ENCODE data around the gene HOXB7.

The HOXB7 gene

GRCh38 chr17:48577330-48577945 lies 33.4 kb downstream of the HOXB7 start:
- TF ChIP-seq CTCF (IDR thresholded peaks at IDR 0.05; ENCODE audit: control insufficient read depth, extremely low read depth, insufficient read depth) = no peak
- DNase-seq (ENCODE audit: low read depth) = no peak
- no peak overlapping the region for H3K4me3 ChIP-seq (ENCODE audit: low read depth, low read length)

- H3K4me3 ChIP-seq (ENCODE audit: low read depth, low read length) = no peak overlapping the region
- no peak for TF ChIP-seq CTCF (IDR thresholded peaks at IDR 0.05; ENCODE audit: control insufficient read depth, extremely low read depth, insufficient read depth)
- no peak for DNase-seq (ENCODE audit: low read depth)
Measured at GRCh38 chr17:48576479-48577309, 34.1 kb downstream of the HOXB7 start.

- no peak for TF ChIP-seq CTCF (IDR thresholded peaks at IDR 0.05; ENCODE audit: control insufficient read depth, extremely low read depth, insufficient read depth)
- no peak overlapping the region for H3K4me3 ChIP-seq (ENCODE audit: low read depth, low read length)
- DNase-seq (ENCODE audit: low read depth) = no peak
Measured at GRCh38 chr17:48575673-48576478, 34.9 kb downstream of the HOXB7 start.

- no peak overlapping the region for H3K4me3 ChIP-seq (ENCODE audit: low read depth, low read length)
- TF ChIP-seq CTCF (IDR thresholded peaks at IDR 0.05; ENCODE audit: control insufficient read depth, extremely low read depth, insufficient read depth) = no peak
- DNase-seq (ENCODE audit: low read depth) = no peak
Measured at GRCh38 chr17:48575066-48575582, 35.7 kb downstream of the HOXB7 start.

- no peak overlapping the region for H3K4me3 ChIP-seq (ENCODE audit: low read depth, low read length)
- no peak for DNase-seq (ENCODE audit: low read depth)
- no peak for TF ChIP-seq CTCF (IDR thresholded peaks at IDR 0.05; ENCODE audit: control insufficient read depth, extremely low read depth, insufficient read depth)
Measured at GRCh38 chr17:48574505-48575065, 36.2 kb downstream of the HOXB7 start.

- no peak overlapping the region for H3K4me3 ChIP-seq (ENCODE audit: low read depth, low read length)
- no peak for TF ChIP-seq CTCF (IDR thresholded peaks at IDR 0.05; ENCODE audit: control insufficient read depth, extremely low read depth, insufficient read depth)
- no peak for DNase-seq (ENCODE audit: low read depth)
Measured at GRCh38 chr17:48571826-48572417, 38.9 kb downstream of the HOXB7 start.
